Pulmonary artery endothelial cell (primary cell): ENCODE data around the gene ZDHHC20. TPM values are rescaled to one million over a fixed set of nuclear protein-coding genes. Genes with fewer than 3 reads are reported as not detected.
A peak's percentile ranks its signal among the peaks of the same experiment; 100 is the strongest.
"Not testable (repeated sequence)": the region's sequence is repeated elsewhere in the genome, so short reads cannot be mapped to it uniquely, and the experiment has no call there.

Source experiments
- DNase-seq: peaks from one replicate; pipeline ENCODE4 v3.0.0-alpha.2; 2011; ENCODE audit warnings: low read depth, low spot score
- total RNA-seq: library from RNA; depleted of rRNA; stranded (reverse); fragments of >200 nt; gene quantifications from 2 replicates; pipeline ENCODE4 v1.2.3, GENCODE V29; 2014

The ZDHHC20 gene
- total RNA-seq, 1 donor from 2014 or later, result 75.3 TPM

- DNase-seq, result peak; percentile 67
These were observed 23.4 kb downstream of the ZDHHC20 start for GRCh38 chr13:21435687-21436151.

DNA sequence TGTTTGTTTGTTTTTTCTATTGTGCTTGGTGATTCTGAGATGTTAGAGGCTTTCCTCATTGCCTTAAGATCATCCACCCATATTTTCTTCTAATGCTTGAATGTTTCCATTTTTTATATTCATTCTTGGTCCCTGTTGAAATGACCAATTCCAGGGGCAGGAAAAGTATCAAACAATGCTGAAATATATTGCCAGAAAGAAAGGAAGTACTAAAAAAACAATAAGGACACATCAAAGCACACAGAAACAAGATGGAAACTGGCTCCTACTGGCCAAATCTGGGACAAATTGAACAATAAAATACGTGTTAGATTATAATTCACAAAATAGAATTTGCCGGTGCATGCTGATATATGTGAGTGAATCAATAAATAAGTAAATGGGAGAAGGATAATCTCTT lies 23.9 kb downstream of the ZDHHC20 start:
- no peak for DNase-seq

DNA sequence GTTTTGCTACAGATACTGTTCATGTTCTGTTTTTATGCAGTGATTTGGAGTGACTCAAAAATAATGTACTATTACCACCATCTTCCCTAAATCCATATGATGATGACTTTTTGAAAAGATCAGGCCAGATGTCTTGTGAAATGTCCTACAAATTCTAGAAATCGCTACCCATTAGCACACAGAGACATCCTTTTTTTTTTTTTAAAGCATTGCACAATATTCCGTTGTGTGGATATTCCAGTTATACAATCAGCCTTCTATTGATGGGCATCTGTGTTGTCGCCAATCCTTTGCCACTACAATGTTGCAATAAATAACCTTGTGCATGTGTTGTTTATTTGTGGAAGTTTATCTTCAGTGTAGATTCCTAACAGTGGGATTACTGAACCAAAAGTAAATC lies 24.5 kb downstream of the ZDHHC20 start:
- DNase-seq, result no peak

DNA sequence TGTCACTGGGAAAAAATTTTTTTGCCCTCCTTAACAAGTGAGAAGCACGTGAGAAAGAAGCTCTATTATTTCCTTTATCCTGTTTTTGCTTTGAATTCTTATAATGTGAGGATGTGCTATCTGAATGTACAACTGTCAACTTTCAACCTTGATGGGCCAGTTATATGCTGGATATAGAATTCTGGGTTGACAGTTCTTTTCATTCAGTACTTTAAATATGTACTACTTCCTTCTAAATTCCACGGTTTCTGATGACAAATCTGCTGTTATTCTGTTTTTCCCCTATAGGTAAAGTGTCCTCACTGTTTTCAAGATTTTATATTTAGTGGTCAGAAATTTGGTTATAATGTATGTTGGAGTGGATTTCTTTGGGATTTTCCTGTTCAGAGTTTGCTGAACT lies 29.9 kb downstream of the ZDHHC20 start:
- no peak for DNase-seq

- DNase-seq, result no peak
These were observed 31.4 kb downstream of the ZDHHC20 start for GRCh38 chr13:21427741-21428140.

DNA sequence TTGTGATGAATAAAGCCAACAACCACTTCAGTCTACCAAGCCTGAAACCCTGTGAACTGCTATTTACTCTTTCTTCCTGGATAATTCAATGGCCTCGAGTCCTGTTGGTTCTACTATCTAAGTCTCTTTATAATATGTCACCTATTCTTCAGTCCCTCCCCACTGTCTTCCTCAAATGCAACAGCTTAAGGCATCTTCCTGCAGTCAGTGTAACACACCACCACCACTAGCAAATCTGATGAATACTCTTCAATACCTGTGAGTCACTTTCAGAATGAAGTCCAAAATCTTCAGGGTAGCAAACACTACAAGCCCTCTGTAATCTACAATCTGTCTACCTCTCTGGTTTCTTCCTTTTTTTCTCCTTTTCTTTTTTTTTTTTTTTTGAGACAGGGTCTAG lies 32.9 kb downstream of the ZDHHC20 start:
- DNase-seq, result no peak

GRCh38 chr13:21420706-21421105 lies 38.4 kb downstream of the ZDHHC20 start:
- DNase-seq, result no peak

GRCh38 chr13:21413013-21413412 lies 46.1 kb downstream of the ZDHHC20 start:
- DNase-seq, result no peak

- DNase-seq, result not testable (repeated sequence)
These were observed 48.6 kb downstream of the ZDHHC20 start for GRCh38 chr13:21410453-21410852.

DNA sequence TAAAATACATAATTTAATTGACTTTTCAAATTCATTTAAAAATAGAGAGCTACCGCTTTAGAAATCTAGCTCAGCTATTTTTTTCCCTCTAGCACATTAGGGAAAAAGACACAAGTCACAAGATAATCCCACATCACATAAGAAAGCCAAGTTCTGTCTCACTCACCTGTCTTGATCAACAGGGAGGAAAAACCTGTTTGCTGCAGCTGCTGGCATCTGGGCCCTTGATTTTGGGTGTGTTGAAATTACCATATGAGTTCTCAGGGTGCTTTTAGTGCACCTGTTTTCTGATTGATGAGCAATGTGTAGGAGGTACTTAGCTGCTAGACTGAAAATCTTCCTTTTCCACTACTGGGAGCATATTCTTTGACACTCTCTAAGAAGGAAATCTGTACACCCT lies 53.8 kb downstream of the ZDHHC20 start:
- DNase-seq, result no peak

- no peak for DNase-seq
These were observed 56.4 kb downstream of the ZDHHC20 start for GRCh38 chr13:21402586-21403307.

DNA sequence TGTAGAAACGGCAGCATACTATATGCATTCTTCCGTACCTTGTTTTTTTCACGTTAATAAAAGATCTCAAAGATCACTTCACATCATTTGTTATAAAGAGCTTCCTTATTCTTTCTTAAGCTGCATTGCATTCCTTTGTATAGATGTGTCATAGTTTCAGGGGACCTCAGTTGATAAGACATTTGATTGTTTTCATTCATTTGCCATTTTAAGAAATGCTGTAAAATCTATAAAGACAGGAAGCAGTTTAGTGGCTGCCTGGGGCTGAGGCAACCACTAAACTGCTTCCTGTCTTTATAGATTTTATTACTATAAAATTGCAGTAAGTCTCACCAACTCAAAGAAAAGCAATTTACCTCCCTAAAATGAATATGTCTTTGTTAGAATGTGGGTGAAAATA lies 59.4 kb downstream of the ZDHHC20 start:
- DNase-seq, result peak; percentile 22

GRCh38 chr13:21395953-21396352 lies 63.1 kb downstream of the ZDHHC20 start:
- no peak for DNase-seq

DNA sequence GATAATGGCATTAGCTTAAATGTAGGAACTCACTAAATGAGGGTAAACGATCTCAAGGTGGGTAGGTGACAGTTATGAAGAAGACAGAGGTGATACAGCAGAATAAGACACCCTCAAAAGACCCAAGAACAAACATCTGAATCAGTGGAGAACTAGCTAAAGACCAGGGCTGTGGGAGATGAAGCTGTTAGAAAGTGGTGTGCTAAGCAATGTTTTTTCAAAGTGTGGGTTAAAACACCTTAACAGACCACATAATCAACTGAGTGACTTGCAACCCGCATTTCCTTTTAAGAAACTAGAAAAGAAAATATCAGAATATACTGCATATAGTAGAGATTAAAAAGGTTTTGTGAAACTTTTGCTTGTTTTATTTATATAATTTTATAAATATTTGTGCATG lies 70.0 kb downstream of the ZDHHC20 start:
- no peak for DNase-seq

- no peak for DNase-seq
These were observed 73.4 kb downstream of the ZDHHC20 start for GRCh38 chr13:21385710-21386109.

GRCh38 chr13:21383090-21383489 lies 76.0 kb downstream of the ZDHHC20 start:
- no peak for DNase-seq

DNA sequence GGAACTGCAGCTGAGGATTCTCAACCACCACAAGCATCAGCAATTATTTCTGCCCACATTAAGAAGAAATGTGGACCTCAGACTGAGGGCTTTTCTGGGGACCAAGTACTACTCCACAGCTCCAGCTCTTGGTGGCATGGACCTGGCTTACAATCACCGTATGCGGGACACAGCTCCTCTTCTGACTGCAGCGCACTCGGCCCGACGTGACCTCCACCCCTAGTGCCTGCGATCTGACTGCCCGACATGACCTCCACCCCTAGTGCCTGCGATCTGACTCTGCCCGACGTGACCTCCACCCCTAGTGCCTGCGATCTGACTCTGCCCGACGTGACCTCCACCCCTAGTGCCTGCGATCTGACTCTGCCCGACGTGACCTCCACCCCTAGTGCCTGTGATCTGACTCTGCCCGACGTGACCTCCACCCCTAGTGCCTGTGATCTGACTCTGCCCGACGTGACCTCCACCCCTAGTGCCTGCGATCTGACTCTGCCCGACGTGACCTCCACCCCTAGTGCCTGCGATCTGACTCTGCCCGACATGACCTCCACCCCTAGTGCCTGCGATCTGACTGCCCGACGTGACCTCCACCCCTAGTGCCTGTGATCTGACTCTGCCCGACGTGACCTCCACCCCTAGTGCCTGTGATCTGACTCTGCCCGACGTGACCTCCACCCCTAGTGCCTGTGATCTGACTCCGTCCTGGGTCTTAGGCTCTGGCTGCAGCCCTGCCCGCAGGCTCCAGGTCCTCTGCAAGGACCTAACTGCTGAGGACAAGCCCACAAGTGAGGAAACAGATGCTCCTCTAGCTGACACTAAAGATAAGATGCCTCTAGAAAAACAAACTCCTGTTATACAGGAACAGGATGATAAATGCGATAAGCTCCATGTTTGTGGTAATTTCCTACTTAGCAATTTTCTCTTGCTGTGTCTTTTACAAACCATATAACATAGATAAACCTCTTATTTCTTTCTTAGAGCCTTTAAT lies 81.8 kb downstream of the ZDHHC20 start:
- DNase-seq, result not testable (repeated sequence)

- no peak for DNase-seq
These were observed 86.6 kb downstream of the ZDHHC20 start for GRCh38 chr13:21372530-21372929.

DNA sequence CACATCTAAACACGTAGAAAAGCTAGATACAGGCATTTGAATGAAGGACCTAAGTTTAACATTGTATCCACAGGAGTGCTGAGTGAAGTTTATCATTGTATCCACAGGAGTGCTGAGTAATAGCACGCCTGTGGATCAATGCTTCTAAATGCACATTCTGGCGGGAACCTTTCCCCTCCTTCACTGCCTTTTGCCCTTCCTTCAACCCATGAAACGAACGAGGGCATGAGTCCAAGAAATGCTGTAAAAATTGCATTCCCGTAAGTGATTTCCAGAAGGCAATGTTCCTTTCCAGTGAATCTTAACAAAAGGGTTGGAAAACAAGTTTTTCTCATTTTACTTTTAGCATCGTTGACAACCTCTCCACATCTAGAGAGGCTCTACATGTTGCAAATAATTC lies 88.1 kb downstream of the ZDHHC20 start:
- no peak for DNase-seq

GRCh38 chr13:21365574-21365973 lies 93.5 kb downstream of the ZDHHC20 start:
- DNase-seq, result no peak

DNA sequence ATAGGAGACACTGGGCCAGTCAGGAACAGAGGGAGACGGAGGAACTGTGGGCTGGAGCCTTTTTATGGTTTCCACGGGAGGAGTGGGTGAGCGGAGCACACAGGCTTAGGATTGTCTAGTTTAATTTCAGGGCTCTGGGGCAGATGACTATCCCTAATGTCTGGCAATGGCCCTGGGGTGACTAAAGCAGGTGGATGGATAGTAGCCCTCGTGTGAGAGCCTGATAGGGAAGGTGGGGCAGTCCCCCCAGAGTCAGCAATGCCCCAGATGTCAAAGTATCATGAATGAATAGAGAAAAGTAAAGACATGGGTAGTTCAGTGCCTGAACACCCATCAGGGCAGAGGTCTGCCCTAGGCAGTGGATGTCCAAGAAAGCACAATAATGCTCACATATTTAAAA lies 94.2 kb downstream of the ZDHHC20 start:
- DNase-seq, result no peak

- DNase-seq, result no peak
These were observed 94.7 kb downstream of the ZDHHC20 start for GRCh38 chr13:21364357-21364756.
